ENCODE data around the gene SCN8A.
"Not testable (repeated sequence)": the region's sequence is repeated elsewhere in the genome, so short reads cannot be mapped to it uniquely, and the experiment has no call there.

Gene SCN8A

GRCh38 chr12:51763743-51764142 lies 172.7 kb downstream of the SCN8A start:
- no peak for DNase-seq (ENCODE audit: low read depth, low spot score)

- DNase-seq (ENCODE audit: low read depth, low spot score): no peak
Measured at GRCh38 chr12:51766067-51766676, 175.1 kb downstream of the SCN8A start.

- no peak for DNase-seq (ENCODE audit: low read depth, low spot score)
Measured at GRCh38 chr12:51771008-51771407, 180.0 kb downstream of the SCN8A start.

- peak; percentile 44 for DNase-seq (ENCODE audit: low read depth, low spot score)
Measured at GRCh38 chr12:51773145-51773869, 182.3 kb downstream of the SCN8A start.

- no peak for DNase-seq (ENCODE audit: low read depth, low spot score)
Measured at GRCh38 chr12:51774933-51775332, 183.9 kb downstream of the SCN8A start.

- no peak for DNase-seq (ENCODE audit: low read depth, low spot score)
Measured at GRCh38 chr12:51777457-51777856, 186.4 kb downstream of the SCN8A start.

GRCh38 chr12:51777973-51778372 lies 186.9 kb downstream of the SCN8A start:
- no peak for DNase-seq (ENCODE audit: low read depth, low spot score)

GRCh38 chr12:51779876-51780275 lies 188.8 kb downstream of the SCN8A start:
- no peak for DNase-seq (ENCODE audit: low read depth, low spot score)

GRCh38 chr12:51784688-51785087 lies 193.7 kb downstream of the SCN8A start:
- DNase-seq (ENCODE audit: low read depth, low spot score): no peak

GRCh38 chr12:51785906-51786305 lies 194.9 kb downstream of the SCN8A start:
- DNase-seq (ENCODE audit: low read depth, low spot score): no peak

- peak; percentile 83 for DNase-seq (ENCODE audit: low read depth, low spot score)
Measured at GRCh38 chr12:51788876-51789275, 197.8 kb downstream of the SCN8A start.

- DNase-seq (ENCODE audit: low read depth, low spot score): no peak
Measured at GRCh38 chr12:51792417-51792816, 201.4 kb downstream of the SCN8A start.

- peak; percentile 44 for DNase-seq (ENCODE audit: low read depth, low spot score)
Measured at GRCh38 chr12:51793201-51793600, 202.2 kb downstream of the SCN8A start.

- DNase-seq (ENCODE audit: low read depth, low spot score): no peak
Measured at GRCh38 chr12:51797301-51797700, 206.3 kb downstream of the SCN8A start.

- DNase-seq (ENCODE audit: low read depth, low spot score): not testable (repeated sequence)
Measured at GRCh38 chr12:51798051-51798450, 207.0 kb downstream of the SCN8A start.

GRCh38 chr12:51798501-51798900 lies 207.5 kb downstream of the SCN8A start:
- no peak for DNase-seq (ENCODE audit: low read depth, low spot score)

- DNase-seq (ENCODE audit: low read depth, low spot score): no peak
Measured at GRCh38 chr12:51801027-51801426, 210.0 kb downstream of the SCN8A start.

- DNase-seq (ENCODE audit: low read depth, low spot score): no peak
Measured at GRCh38 chr12:51806896-51807295, 215.9 kb downstream of the SCN8A start.

GRCh38 chr12:51809193-51809592 lies 218.2 kb downstream of the SCN8A start:
- DNase-seq (ENCODE audit: low read depth, low spot score): no peak

GRCh38 chr12:51811203-51812202 lies 220.5 kb downstream of the SCN8A start:
- DNase-seq (ENCODE audit: low read depth, low spot score): no peak

GRCh38 chr12:51812871-51813270 lies 221.8 kb downstream of the SCN8A start:
- no peak for DNase-seq (ENCODE audit: low read depth, low spot score)

GRCh38 chr12:51813931-51814310 lies 222.9 kb downstream of the SCN8A start:
- DNase-seq (ENCODE audit: low read depth, low spot score): no peak

Measured in astrocyte of the hippocampus (primary cell).